Epithelial cell of alveolus of lung (primary cell): ENCODE data around the gene DPYSL5. TPM values are rescaled to one million over a fixed set of nuclear protein-coding genes. Genes with fewer than 3 reads are reported as not detected.

Experiments
- total RNA-seq: library from RNA; depleted of rRNA; stranded (reverse); fragments of >200 nt; gene quantifications from 2 replicates; pipeline ENCODE4 v1.2.1, GENCODE V29; 2015

The DPYSL5 gene, protein sequence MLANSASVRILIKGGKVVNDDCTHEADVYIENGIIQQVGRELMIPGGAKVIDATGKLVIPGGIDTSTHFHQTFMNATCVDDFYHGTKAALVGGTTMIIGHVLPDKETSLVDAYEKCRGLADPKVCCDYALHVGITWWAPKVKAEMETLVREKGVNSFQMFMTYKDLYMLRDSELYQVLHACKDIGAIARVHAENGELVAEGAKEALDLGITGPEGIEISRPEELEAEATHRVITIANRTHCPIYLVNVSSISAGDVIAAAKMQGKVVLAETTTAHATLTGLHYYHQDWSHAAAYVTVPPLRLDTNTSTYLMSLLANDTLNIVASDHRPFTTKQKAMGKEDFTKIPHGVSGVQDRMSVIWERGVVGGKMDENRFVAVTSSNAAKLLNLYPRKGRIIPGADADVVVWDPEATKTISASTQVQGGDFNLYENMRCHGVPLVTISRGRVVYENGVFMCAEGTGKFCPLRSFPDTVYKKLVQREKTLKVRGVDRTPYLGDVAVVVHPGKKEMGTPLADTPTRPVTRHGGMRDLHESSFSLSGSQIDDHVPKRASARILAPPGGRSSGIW
- total RNA-seq, result not detected in 2 replicates

DNA sequence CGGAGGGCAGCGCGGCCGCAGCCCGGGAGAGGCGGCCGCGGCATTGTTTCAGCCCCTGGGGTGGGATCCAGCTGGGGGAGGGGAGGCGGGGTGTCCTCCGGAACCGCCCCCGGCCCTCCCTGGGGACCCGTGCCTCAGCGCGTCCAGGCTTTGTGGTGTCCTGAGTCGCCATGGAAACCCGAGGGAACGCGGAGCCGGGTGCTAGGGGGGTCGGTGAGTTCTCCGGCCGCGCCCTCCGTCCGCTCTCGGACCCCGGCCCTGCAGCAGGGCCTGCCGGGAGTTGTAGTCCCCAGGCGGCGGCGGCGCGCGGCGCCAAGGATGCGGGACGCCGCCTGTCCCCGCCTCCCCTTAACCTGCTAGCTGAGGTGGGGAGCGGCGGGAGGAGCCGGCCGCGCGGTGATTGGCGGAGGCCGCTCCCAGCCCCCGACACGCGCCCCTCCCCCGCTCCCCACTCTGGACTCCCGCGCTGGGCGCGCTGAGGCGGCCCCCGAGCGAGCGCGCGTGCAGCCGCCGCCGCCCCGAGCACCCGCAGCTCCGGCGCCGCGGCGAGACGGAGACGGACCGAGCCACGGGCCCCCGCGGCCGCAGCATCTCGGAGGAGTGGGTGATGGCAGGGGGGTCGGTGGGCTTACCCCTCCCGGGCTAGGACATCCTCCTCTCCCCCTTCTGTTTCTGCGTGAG is at the start of gene DPYSL5:
DPYSL5 (plus strand) TSS at position 478 of the 681 bp plus-strand sequence. CDS start 50,368 bp downstream, outside the sequence.

DNA sequence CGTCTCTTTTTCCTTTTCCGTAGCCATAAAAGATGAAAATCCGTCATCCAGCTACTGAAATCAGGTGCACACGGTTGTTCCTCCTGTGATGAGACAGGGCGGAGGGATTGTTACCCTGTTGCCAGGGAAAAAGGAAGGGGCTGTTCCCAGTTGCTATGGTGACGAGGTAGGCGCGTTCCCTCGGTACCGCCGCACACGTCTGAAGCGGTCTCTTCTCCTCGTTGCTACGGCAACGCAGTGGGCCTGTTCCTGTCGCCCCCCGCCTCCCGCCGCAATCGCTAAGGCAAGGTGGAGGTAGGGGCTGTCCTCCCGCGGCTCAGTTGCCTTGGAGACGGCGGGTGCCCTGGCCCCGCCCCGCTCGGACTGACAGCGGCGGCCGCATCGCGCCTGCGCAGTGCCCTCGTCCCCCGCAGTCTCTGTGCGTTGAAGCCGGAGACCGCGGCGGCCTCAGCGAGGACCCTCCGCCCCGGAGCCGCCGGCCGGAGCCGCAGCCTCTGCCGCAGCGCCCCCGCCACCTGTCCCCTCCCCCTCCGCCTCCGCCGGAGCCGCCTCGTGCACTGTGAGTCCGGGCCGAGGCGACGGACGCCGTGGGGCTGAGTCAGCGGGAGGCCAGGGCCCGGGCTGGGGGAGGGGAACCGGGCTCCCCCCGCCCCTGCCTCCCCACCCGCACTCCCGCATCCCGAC is 122.5 kb downstream of the DPYSL5 start, which contains the start of gene MAPRE3:
MAPRE3 (plus strand) TSS at position 394 of the 684 bp plus-strand sequence. CDS start 51,582 bp downstream, outside the sequence.

Other genes starting within 250 kb of the DPYSL5 start
- not detected in 2 replicates for gene CIB4, start 206.8 kb upstream of the DPYSL5 start, total RNA-seq
- 3.9 TPM in 1 of 2 replicates, not detected in the other for gene KCNK3, start 155.4 kb upstream of the DPYSL5 start, total RNA-seq
- 37.9 and 43.7 TPM in 2 replicates for gene SLC35F6, start 83.8 kb upstream of the DPYSL5 start, total RNA-seq
- 7.7 and 18.0 TPM in 2 replicates for gene CENPA, start 62.1 kb upstream of the DPYSL5 start, total RNA-seq
- gene MAPRE3, start 122.5 kb downstream of the DPYSL5 start, total RNA-seq, result 4.9 and 9.7 TPM in 2 replicates
- 48.9 and 66.5 TPM in 2 replicates for gene TMEM214, start 184.8 kb downstream of the DPYSL5 start, total RNA-seq
- gene AGBL5, start 203.5 kb downstream of the DPYSL5 start, total RNA-seq, result 22.6 and 24.6 TPM in 2 replicates
- 364 and 815 TPM in 2 replicates for gene OST4, start 223.5 kb downstream of the DPYSL5 start, total RNA-seq
- 546 and 790 TPM in 2 replicates for gene EMILIN1, start 230.5 kb downstream of the DPYSL5 start, total RNA-seq
- gene KHK, start 238.6 kb downstream of the DPYSL5 start, total RNA-seq, result 0.24 and 1.0 TPM in 2 replicates